Ecto neural progenitor cell (in vitro differentiated cells): ENCODE results near the gene PRSS35.
"Not testable (repeated sequence)": the region's sequence is repeated elsewhere in the genome, so short reads cannot be mapped to it uniquely, and the experiment has no call there.

Source experiments
- DNase-seq: peaks from one replicate; pipeline ENCODE4 v3.0.0-alpha.2; 2018; ENCODE audit warnings: low spot score

Gene PRSS35

GRCh38 chr6:83511901-83512681 lies at the start of gene PRSS35:
Gene PRSS35, plus strand, starts transcription at chr6:83512534. Its CDS starts 10,908 bp downstream, at chr6:83523442.
- DNase-seq: peak; percentile 92

DNA sequence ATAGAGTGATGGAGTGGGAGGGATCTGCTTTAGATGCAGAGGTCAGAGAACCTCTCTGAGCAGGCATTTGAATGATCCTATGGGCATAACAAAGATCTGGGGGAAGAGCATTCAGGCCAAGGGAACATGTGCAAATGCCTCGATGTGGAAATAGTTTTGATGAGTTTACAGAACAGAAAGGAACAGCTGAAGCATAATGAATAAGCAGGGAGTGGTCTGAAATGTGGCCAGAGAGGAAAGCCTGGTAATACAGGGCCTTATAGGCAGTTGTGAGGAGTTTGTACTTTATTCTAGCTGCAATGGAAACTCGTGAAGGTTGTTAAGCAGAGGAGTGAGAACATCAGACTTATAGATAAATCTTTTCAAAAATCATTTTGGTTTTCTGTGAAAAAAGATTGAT lies 48.4 kb upstream of the PRSS35 start:
- no peak for DNase-seq

DNA sequence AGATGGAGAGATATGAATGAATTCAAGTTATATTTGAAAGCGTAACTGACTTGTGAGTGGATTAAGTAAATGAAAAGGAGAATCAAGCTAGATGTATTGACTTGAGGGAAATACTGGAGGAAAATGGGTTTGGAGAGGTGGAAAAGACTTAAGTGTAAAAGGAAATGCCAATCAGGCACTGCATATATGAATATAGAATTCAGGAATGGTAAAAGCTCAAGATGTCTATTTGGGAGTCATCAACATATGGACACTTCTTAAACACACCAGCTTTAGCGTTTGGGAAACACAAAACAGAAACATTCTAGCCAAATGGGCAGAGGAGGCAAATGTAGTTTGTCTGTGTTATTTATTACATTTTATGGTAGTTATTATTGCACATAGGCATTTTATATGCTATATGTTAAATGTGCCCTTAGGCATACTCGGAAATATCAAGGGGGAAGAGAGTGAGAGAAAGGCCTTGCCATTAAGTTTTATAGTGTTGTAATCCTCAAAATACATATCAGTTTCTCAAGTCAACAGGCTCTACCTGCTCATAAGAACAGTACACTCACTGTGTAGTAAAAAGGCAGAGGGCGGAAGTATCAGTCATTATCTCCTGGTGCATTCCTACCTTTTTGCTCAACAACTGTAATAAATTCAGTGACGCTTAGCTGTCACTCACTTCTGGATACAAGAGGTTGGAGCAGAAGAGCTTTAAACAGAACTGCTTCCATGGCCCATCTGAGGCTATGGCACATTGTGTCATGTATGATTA lies 47.8 kb upstream of the PRSS35 start:
- DNase-seq: no peak

GRCh38 chr6:83466328-83466727 lies 46.0 kb upstream of the PRSS35 start:
- no peak for DNase-seq

DNA sequence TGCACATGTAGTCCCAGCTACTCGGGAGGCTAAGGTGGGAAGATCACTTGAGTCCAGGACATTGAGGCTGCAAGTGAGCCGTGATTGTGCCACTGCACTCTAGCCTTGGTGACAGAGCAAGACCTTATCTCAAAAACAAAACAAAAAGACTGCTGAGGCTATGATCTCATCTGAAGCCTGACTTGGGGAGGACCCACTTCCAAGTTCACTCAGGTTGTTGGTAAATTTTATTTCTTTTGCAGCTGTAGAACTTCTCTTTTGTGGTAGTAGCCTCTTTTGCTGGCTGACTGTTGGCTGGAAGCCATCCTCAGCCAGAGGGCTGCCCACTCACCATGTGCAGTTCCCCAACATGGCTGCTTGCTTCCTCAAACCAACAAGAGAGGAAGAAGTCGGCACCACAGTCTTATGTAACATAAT lies 44.7 kb upstream of the PRSS35 start:
- no peak for DNase-seq

DNA sequence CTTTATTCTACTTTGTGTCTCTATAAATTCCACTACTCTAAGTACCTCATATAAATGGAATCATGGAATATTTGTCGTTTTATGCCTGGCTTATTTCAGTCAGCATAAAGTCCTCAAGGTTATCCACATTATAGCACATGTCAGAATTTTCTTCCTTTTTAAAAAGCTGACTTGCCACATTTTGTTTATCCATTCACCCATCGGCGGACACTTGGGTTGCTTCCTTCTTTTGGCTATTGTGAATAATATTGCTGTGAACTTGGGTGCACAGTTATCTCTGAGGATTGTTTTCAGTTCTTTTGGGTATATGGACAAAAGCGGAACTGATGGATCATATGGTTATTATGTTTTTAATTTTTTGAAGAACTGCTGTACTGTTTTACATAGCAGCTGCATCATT lies 42.3 kb upstream of the PRSS35 start:
- DNase-seq: no peak

- DNase-seq: no peak
Measured at GRCh38 chr6:83470587-83470986, 41.7 kb upstream of the PRSS35 start.

GRCh38 chr6:83472767-83473166 lies 39.6 kb upstream of the PRSS35 start:
- DNase-seq: no peak

- DNase-seq: no peak
Measured at GRCh38 chr6:83474309-83474708, 38.0 kb upstream of the PRSS35 start.

DNA sequence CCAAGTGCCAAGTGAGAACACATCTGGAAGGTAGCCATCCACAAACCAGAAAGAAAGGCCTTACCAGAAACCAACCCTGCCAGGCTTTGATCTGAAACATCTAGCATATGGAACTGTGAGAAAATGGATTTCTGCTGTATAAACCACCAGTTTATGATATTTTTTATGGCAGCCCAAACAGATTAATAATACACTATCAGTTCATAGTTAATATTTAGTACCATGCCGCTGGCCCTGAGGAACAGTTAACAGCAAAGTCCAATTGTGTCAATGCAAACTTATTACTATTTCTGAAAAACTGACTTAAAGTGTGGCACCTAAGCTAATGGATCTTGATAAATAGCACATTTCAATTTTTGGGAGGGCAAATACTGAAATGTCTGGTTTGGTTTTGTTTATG lies 35.4 kb upstream of the PRSS35 start:
- no peak for DNase-seq

DNA sequence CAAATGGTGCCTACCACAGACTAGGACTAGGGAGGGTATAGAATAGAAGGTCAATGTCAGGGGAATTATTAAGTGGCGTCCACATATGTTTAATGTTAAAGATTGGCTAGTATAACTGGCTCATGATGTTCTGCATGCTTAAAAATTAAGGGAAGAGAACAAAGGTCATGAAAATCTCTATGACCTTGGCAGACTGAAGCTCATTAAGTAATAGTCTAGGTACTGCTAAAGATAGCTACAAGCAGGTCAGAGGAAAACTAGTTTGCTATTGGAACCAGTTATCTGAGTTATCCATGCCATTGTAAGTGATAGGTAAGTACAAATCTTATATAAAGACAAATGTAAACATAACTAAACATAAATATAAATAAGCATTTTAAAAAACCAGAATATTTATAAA lies 32.9 kb upstream of the PRSS35 start:
- DNase-seq: no peak

DNA sequence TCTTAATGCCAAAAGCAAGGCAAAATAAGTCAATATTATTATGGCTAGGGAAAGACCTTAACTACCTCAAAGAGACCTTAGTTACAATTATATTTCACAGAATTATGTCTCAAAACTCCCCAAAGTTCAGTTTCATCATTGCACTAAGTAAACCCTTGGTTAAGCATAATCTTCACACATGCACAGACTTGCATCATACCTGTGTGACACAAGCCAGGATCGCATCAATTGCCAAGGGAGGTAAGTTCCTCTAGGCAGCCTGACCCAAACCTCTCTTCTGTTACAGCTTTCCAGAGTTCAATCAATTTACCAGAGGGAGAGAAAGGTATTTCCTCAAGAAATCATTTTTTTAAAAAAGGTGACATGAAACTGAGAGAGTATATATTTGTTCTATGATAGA lies 31.9 kb upstream of the PRSS35 start:
- no peak for DNase-seq

- DNase-seq: not testable (repeated sequence)
Measured at GRCh38 chr6:83481938-83482337, 30.4 kb upstream of the PRSS35 start.

DNA sequence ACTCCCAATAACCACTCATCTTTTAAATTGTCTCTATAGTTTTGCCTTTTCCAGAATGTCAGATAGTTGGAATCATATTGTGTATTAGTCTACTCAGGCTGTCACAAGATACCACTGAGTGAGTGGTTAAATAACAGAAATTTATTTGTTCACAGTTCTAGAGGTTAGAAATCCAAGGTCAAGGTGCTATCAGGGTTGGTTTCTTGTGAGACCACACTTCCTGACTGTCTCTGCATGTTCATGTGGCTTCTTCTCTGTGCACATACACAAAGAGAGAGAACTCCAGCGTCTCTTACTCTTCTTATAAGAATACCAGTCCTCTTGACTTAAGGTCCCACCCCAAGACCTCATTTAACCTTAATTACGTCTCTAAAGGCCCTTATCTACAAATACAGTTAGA lies 23.9 kb upstream of the PRSS35 start:
- DNase-seq: no peak

DNA sequence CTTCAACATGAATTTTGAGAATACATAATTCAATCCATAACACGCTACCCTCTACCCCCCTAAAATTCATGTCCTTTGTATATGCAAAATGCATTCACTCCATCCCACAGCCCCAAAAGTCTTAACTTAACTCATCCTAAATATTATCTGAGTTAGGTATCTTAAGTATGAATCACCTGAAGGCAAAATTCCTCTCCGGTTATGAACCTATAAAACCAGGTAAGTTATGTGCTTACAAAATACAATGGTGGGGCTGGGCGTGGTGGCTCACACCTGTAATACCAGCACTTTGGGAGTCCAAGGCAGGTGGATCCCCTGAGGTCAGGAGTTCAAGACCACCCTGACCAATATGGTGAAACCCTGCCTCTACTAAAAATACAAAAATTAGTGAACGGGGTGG lies 23.5 kb upstream of the PRSS35 start:
- DNase-seq: no peak

DNA sequence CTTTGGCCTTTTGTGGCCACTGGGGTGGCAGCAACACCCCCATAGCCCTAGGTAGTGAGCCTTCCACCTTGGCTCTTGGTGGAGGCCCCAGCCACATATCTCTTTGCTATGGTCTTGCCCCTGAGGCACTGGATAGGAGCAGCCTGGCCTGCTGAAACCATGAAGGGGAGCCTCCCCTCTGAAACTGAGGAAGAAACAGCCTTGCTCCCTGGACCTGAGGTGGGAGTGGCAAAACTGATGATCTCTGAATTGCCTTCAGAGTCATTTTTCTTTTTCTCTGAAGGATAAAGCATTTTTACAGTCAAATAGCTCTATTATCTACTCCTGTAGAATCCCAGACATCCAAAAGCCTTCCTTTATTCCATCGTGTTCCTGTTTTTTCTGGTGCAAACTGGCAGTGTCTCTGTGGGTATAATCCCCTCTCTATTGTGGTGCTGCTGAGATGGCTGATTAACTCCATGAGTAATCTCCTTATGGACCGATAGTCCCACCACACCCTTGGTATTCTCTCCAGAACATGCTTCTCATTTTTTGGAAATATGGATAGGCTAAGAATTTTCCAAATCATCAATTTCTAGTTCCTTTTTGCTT lies 22.0 kb upstream of the PRSS35 start:
- DNase-seq: peak; percentile 51

DNA sequence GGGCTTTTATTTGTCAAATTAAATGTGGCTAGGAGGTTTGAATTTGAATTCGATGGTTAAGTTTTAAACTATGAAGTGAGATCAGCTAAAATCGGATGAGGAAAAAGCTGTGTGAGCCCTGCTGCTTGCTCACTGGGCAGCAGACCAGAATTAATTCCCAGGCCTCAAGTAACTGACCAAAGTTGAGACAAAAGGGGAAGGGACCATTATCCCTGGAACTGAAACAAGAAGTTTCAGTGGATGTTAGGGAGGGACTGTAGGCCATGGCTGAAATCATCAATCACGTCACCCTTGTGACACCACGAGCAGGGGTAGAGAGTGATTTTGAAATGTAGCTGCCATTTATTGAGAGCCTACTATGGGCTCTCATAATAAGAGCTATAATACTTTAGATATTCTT lies 7.0 kb upstream of the PRSS35 start:
- DNase-seq: no peak

DNA sequence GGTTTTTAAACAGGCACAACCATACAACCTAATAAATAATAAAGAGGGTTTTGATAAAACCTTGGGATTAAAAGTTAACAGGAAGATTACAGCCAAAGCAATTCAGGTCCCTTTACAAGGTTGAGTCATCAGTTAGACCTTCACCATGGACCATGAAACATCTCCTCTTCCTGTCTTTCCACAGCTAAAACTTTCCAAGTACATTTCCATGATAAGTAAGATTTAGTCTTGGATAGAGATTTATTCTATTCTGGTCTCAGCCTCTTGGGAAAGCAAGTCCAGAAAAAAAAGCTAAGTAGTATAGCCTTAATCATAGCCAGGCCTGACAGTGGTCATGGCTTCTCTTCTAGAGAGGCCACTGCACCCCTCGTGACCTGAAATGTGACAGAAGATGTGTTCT lies 2.9 kb upstream of the PRSS35 start:
- no peak for DNase-seq

GRCh38 chr6:83510791-83511190 lies 1.5 kb upstream of the PRSS35 start:
- DNase-seq: no peak

DNA sequence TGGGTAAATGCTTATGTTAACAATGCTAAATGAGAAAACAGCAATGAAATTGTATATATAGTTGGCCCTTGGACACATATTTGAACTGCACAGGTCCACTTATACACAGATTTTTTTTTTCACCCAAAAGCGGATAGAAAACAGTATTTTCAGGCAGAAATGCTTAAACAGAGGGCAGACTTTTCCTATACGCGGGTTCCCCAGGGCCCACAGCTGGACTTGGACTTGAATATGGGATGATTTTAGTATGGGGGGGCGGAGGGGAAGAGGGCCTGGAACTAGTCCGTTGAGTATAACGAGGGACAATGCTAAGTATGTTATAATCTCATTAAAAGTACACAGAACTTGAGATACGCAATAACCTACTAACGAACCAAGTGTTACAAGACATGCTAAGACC lies 1.1 kb upstream of the PRSS35 start:
- DNase-seq: no peak

DNA sequence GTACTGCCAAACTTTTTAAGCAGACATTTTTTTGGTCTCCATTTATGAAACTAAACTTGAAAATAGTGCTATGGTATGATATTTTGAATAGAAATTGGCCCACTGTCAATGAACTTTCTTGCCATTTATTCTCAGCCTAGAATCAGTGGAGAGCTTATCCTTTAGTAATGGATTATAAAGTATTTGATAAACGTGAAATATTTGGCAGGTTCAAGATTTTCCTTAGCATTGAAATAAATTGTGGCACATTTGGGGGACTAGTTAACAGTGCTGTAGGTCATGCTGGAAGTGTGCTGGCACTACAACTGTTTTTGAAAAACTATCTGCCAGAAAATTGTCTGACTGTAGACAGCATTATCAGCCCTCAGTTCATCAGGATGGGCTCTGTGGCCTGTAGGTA lies 2.1 kb downstream of the PRSS35 start:
- no peak for DNase-seq

GRCh38 chr6:83514866-83515466 lies 2.6 kb downstream of the PRSS35 start:
- DNase-seq: no peak

DNA sequence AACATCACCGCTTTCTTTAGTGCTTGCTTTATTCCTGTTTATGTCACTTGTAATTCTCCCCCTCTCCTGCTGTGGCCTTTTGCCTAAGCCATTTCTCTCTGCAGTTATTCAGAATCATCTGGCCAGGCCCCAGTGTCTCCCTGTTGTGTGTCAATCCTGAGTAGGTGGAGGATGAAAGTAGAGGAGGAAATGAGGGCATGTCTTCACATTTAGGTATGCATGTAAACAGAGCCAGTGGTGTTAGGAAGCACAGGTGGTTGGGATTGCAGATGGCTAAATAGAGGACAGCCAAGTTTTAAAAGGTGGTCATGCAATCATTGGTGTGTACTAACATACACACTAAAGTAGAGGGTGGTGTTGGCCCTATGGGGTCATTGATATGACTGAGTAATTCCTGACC lies 5.2 kb downstream of the PRSS35 start:
- no peak for DNase-seq
